HAP-1 (cell line): ENCODE measurements around the gene ALLC.

Experiments
- DNase-seq, 2 experiments: peaks; one replicate each; pipeline ENCODE4 v3.0.0-alpha.2; 2016 to 2020; ENCODE audit warnings: low spot score in 2 of 2
- H3K27me3 ChIP-seq: fragments of 250-450 bp; sonication (Bioruptor Pico); 2 replicates; pipeline ENCODE4 v1.5.1; 2020; ENCODE audit warnings: low read depth, mild to moderate bottlenecking, moderate library complexity
- H3K36me3 ChIP-seq: fragments of 250-450 bp; sonication (Bioruptor Pico); replicated peaks from 2 replicates; pipeline ENCODE4 v1.5.1; 2020; ENCODE audit warnings: mild to moderate bottlenecking
- H3K4me1 ChIP-seq: fragments of 250-450 bp; sonication (Bioruptor Pico); 2 replicates; pipeline ENCODE4 v1.5.1; 2020; ENCODE audit warnings: mild to moderate bottlenecking
- H3K4me3 ChIP-seq: fragments of 250-450 bp; sonication (Bioruptor Pico); 2 replicates; pipeline ENCODE4 v1.5.1; 2020; ENCODE audit warnings: mild to moderate bottlenecking, moderate library complexity
- H3K9me3 ChIP-seq: fragments of 250-450 bp; sonication (Bioruptor Pico); 2 replicates; pipeline ENCODE4 v1.5.1; 2020; ENCODE audit warnings: mild to moderate bottlenecking, moderate library complexity
- in situ Hi-C: fragments of 300-500 bp; cut with MboI; formaldehyde crosslinking; loops from 3 replicates; pipeline ENCODE4 v1.14.3; 2020; ENCODE audit warnings: low sequenced_read_pairs, inconsistent platforms, mixed read lengths

The ALLC gene

GRCh38 chr2:3703236-3703756 is 45.3 kb downstream of the ALLC start, which contains the start of gene DCDC2C:
TSS of gene DCDC2C (plus strand) at chr2:3703575. CDS start at chr2:3703752, 177 bp downstream.
- DNase-seq = no peak
- H3K27me3 ChIP-seq = no peaks in the 10 kb centered on the region
- no peaks in the 10 kb centered on the region for H3K36me3 ChIP-seq
- H3K4me3 ChIP-seq = no peak within 1 kb of the TSS
- H3K9me3 ChIP-seq = no peaks in the 10 kb centered on the region
- H3K4me1 ChIP-seq = no peaks in the 10 kb centered on the region
- in situ Hi-C loops = no loop called here

GRCh38 chr2:3703757-3704355 is 45.9 kb downstream of the ALLC start:
- DNase-seq = no peak
- H3K9me3 ChIP-seq = no peaks in the 10 kb centered on the region
- in situ Hi-C loops = no loop called here
- no peaks in the 10 kb centered on the region for H3K27me3 ChIP-seq
- no peaks in the 10 kb centered on the region for H3K4me1 ChIP-seq
- H3K36me3 ChIP-seq = no peaks in the 10 kb centered on the region
- no peak overlapping the region for H3K4me3 ChIP-seq

GRCh38 chr2:3704692-3705091 is 46.7 kb downstream of the ALLC start:
- no peak for DNase-seq
- Histone ChIP-seq H3K4me3 (no peak overlapping the region), H3K4me1 (no peaks in the 10 kb centered on the region), H3K27me3 (no peaks in the 10 kb centered on the region), H3K36me3 (no peaks in the 10 kb centered on the region), H3K9me3 (no peaks in the 10 kb centered on the region)
- in situ Hi-C loops = no loop called here

GRCh38 chr2:3705782-3706181 is 47.8 kb downstream of the ALLC start:
- H3K36me3 ChIP-seq = no peaks in the 10 kb centered on the region
- no peak overlapping the region for H3K4me3 ChIP-seq
- H3K9me3 ChIP-seq = no peaks in the 10 kb centered on the region
- no peaks in the 10 kb centered on the region for H3K4me1 ChIP-seq
- in situ Hi-C loops = no loop called here
- no peaks in the 10 kb centered on the region for H3K27me3 ChIP-seq
- DNase-seq = no peak

GRCh38 chr2:3706892-3707291 is 48.9 kb downstream of the ALLC start:
- H3K4me3 ChIP-seq = no peak overlapping the region
- H3K36me3 ChIP-seq = no peaks in the 10 kb centered on the region
- no peaks in the 10 kb centered on the region for H3K4me1 ChIP-seq
- in situ Hi-C loops = no loop called here
- H3K9me3 ChIP-seq = no peaks in the 10 kb centered on the region
- H3K27me3 ChIP-seq = no peaks in the 10 kb centered on the region
- DNase-seq = no peak

- Histone ChIP-seq H3K9me3 (no peaks in the 10 kb centered on the region), H3K4me3 (no peak overlapping the region), H3K4me1 (no peaks in the 10 kb centered on the region), H3K27me3 (no peaks in the 10 kb centered on the region), H3K36me3 (no peaks in the 10 kb centered on the region)
- in situ Hi-C loops = no loop called here
- no peak for DNase-seq
These were observed 50.6 kb downstream of the ALLC start for GRCh38 chr2:3708576-3708975.

GRCh38 chr2:3709225-3709624 is 51.2 kb downstream of the ALLC start:
- DNase-seq = no peak
- in situ Hi-C loops = no loop called here
- Histone ChIP-seq H3K27me3 (no peaks in the 10 kb centered on the region), H3K36me3 (no peaks in the 10 kb centered on the region), H3K9me3 (no peaks in the 10 kb centered on the region), H3K4me3 (no peak overlapping the region), H3K4me1 (no peaks in the 10 kb centered on the region)

GRCh38 chr2:3712424-3712823 is 54.4 kb downstream of the ALLC start:
- no peak for DNase-seq
- H3K27me3 ChIP-seq = no peaks in the 10 kb centered on the region
- in situ Hi-C loops = no loop called here

GRCh38 chr2:3712831-3713503 is 55.0 kb downstream of the ALLC start:
- in situ Hi-C loops = no loop called here
- Histone ChIP-seq H3K36me3 (no peaks in the 10 kb centered on the region), H3K4me1 (no peaks in the 10 kb centered on the region), H3K9me3 (no peaks in the 10 kb centered on the region), H3K4me3 (no peak overlapping the region), H3K27me3 (no peaks in the 10 kb centered on the region)
- no peak for DNase-seq

More at GRCh38 chr2:3712424-3712823, 54.4 kb downstream of the ALLC start:
- Histone ChIP-seq H3K9me3 (no peaks in the 10 kb centered on the region), H3K36me3 (no peaks in the 10 kb centered on the region), H3K4me1 (no peaks in the 10 kb centered on the region), H3K4me3 (no peak overlapping the region)

- no peaks in the 10 kb centered on the region for H3K36me3 ChIP-seq
- no peaks in the 10 kb centered on the region for H3K27me3 ChIP-seq
These were observed 60.7 kb downstream of the ALLC start for GRCh38 chr2:3718679-3719078.

GRCh38 chr2:3725002-3725401 is 67.0 kb downstream of the ALLC start:
- H3K36me3 ChIP-seq = no peaks in the 10 kb centered on the region
- in situ Hi-C loops = no loop called here
- H3K4me3 ChIP-seq = no peak overlapping the region
- DNase-seq = no peak
- H3K9me3 ChIP-seq = no peaks in the 10 kb centered on the region
- H3K4me1 ChIP-seq = no peaks in the 10 kb centered on the region
- no peaks in the 10 kb centered on the region for H3K27me3 ChIP-seq

More at GRCh38 chr2:3718679-3719078, 60.7 kb downstream of the ALLC start:
- in situ Hi-C loops = no loop called here
- no peak for DNase-seq
- no peaks in the 10 kb centered on the region for H3K9me3 ChIP-seq
- H3K4me3 ChIP-seq = no peak overlapping the region
- no peaks in the 10 kb centered on the region for H3K4me1 ChIP-seq

- in situ Hi-C loops = no loop called here
- no peak for DNase-seq
- no peaks in the 10 kb centered on the region for H3K4me1 ChIP-seq
- H3K4me3 ChIP-seq = no peak overlapping the region
- no peaks in the 10 kb centered on the region for H3K36me3 ChIP-seq
- no peaks in the 10 kb centered on the region for H3K27me3 ChIP-seq
- no peaks in the 10 kb centered on the region for H3K9me3 ChIP-seq
These were observed 67.7 kb downstream of the ALLC start for GRCh38 chr2:3725458-3726250.

- H3K36me3 ChIP-seq = no peaks in the 10 kb centered on the region
- no peaks in the 10 kb centered on the region for H3K27me3 ChIP-seq
- H3K9me3 ChIP-seq = no peaks in the 10 kb centered on the region
- in situ Hi-C loops = no loop called here
- H3K4me3 ChIP-seq = no peak overlapping the region
- H3K4me1 ChIP-seq = no peaks in the 10 kb centered on the region
- no peak for DNase-seq
These were observed 68.5 kb downstream of the ALLC start for GRCh38 chr2:3726511-3726910.
